DOHH2 (cell line): ENCODE results near the gene DISC1.
"Not testable (repeated sequence)": the region's sequence is repeated elsewhere in the genome, so short reads cannot be mapped to it uniquely, and the experiment has no call there.

ENCODE experiments used
- H3F3A ChIP-seq: fragments of 200-600 bp; sonication (generic), shearing (Covaris generic); 2 replicates; pipeline ENCODE4 v1.6.0; 2016; ENCODE audit warnings: antibody characterized with exemption, mild to moderate bottlenecking; ENCODE audit not compliant: control insufficient read depth, insufficient read depth
- H3K27ac ChIP-seq: fragments of 200-600 bp; sonication (generic); 2 replicates; pipeline ENCODE4 v1.5.1; 2014; ENCODE audit warnings: low read depth, mild to moderate bottlenecking, low read length, moderate library complexity
- H3K27me3 ChIP-seq: fragments of 200-600 bp; sonication (generic); 2 replicates; pipeline ENCODE4 v1.6.1; 2014; ENCODE audit warnings: mild to moderate bottlenecking, low read length, mixed read lengths; ENCODE audit not compliant: control insufficient read depth
- H3K36me3 ChIP-seq: fragments of 200-600 bp; sonication (generic); 2 replicates; pipeline ENCODE4 v1.6.1; 2014; ENCODE audit warnings: mild to moderate bottlenecking, low read length, moderate library complexity, mixed read lengths; ENCODE audit not compliant: control insufficient read depth
- H3K4me1 ChIP-seq: fragments of 200-600 bp; sonication (generic); 2 replicates; pipeline ENCODE4 v1.6.1; 2014; ENCODE audit warnings: mild to moderate bottlenecking, low read length, mixed read lengths; ENCODE audit not compliant: control insufficient read depth
- H3K4me2 ChIP-seq: fragments of 200-600 bp; sonication (generic); 2 replicates; pipeline ENCODE4 v1.6.0; 2014; ENCODE audit warnings: mild to moderate bottlenecking, low read length, moderate library complexity
- H3K4me3 ChIP-seq: fragments of 200-600 bp; sonication (generic); 2 replicates; pipeline ENCODE4 v1.5.1; 2014; ENCODE audit warnings: mild to moderate bottlenecking, low read length, mixed read lengths
- H3K79me2 ChIP-seq: fragments of 200-600 bp; sonication (generic); 2 replicates; pipeline ENCODE4 v1.6.1; 2014; ENCODE audit warnings: mild to moderate bottlenecking, low read length, mixed read lengths; ENCODE audit not compliant: control insufficient read depth
- H3K9me2 ChIP-seq: fragments of 200-600 bp; sonication (generic); replicated peaks from 2 replicates; pipeline ENCODE4 v1.6.1; 2014; ENCODE audit warnings: mild to moderate bottlenecking, low read length, mixed read lengths; ENCODE audit not compliant: control insufficient read depth
- H3K9me3 ChIP-seq: fragments of 200-600 bp; sonication (generic); 2 replicates; pipeline ENCODE4 v1.6.1; 2014; ENCODE audit warnings: antibody characterized with exemption, low read length, mixed read lengths; ENCODE audit not compliant: control insufficient read depth, insufficient read depth
- H4K20me1 ChIP-seq: fragments of 200-600 bp; sonication (generic); 2 replicates; pipeline ENCODE4 v1.6.0; 2014; ENCODE audit warnings: low read depth, mild to moderate bottlenecking, antibody characterized with exemption, low read length, moderate library complexity; ENCODE audit not compliant: control insufficient read depth, insufficient read depth
- EZH2phosphoT487 ChIP-seq: fragments of 200-600 bp; sonication (generic); IDR thresholded peaks from 2 replicates; pipeline ENCODE4 v1.6.1; 2017; ENCODE audit warnings: borderline replicate concordance, mild to moderate bottlenecking, antibody characterized with exemption, low read length, moderate library complexity, mixed read lengths
- TF ChIP-seq, protein P1 (sequence below): fragments of 200-600 bp; sonication (generic); IDR thresholded peaks from one replicate; pipeline ENCODE4 v1.5.1; 2014; ENCODE audit warnings: antibody characterized with exemption, mild to moderate bottlenecking, low read depth, low read length; ENCODE audit not compliant: poor library complexity, severe bottlenecking

Gene DISC1

DNA sequence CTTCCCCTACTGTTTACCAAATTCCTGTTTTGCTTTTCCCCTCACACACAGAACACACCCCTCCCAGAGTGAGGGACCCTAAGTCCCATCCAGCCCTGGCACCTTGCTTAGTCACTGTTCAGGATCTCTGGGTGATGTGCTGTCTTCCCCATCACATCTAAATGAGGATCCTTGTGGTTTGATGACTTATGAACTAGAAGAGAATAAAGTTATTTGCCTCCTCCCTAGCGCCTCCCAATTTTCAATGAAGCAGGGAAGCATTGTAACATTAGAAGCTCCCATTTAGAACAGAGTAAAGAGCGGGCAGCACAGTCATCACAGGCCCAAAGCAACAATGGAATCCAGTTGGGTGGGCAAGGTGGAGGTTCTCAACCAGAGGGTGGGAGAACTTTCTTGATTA is 27.0 kb downstream of the DISC1 start:
- no peaks in the 10 kb centered on the region for H3K36me3 ChIP-seq
- no peaks in the 10 kb centered on the region for H3K27me3 ChIP-seq
- H3K4me3 ChIP-seq: no peak overlapping the region
- no peak overlapping the region for H3K4me2 ChIP-seq
- no peaks in the 10 kb centered on the region for H3K9me2 ChIP-seq
- no peaks in the 10 kb centered on the region for H4K20me1 ChIP-seq
- H3K4me1 ChIP-seq: no peaks in the 10 kb centered on the region
- TF ChIP-seq, protein P1, sequence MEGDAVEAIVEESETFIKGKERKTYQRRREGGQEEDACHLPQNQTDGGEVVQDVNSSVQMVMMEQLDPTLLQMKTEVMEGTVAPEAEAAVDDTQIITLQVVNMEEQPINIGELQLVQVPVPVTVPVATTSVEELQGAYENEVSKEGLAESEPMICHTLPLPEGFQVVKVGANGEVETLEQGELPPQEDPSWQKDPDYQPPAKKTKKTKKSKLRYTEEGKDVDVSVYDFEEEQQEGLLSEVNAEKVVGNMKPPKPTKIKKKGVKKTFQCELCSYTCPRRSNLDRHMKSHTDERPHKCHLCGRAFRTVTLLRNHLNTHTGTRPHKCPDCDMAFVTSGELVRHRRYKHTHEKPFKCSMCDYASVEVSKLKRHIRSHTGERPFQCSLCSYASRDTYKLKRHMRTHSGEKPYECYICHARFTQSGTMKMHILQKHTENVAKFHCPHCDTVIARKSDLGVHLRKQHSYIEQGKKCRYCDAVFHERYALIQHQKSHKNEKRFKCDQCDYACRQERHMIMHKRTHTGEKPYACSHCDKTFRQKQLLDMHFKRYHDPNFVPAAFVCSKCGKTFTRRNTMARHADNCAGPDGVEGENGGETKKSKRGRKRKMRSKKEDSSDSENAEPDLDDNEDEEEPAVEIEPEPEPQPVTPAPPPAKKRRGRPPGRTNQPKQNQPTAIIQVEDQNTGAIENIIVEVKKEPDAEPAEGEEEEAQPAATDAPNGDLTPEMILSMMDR: no peak
- no peak for TF ChIP-seq EZH2phosphoT487
- H3K27ac ChIP-seq: no peak overlapping the region
- H3K9me3 ChIP-seq: no peaks in the 10 kb centered on the region
- H3K79me2 ChIP-seq: no peaks in the 10 kb centered on the region
- H3F3A ChIP-seq: no peaks in the 10 kb centered on the region

- H3K36me3 ChIP-seq: no peaks in the 10 kb centered on the region
- no peaks in the 10 kb centered on the region for H3K79me2 ChIP-seq
- H3K9me2 ChIP-seq: no peaks in the 10 kb centered on the region
- no peaks in the 10 kb centered on the region for H3K9me3 ChIP-seq
- H3K4me1 ChIP-seq: no peaks in the 10 kb centered on the region
- H4K20me1 ChIP-seq: no peaks in the 10 kb centered on the region
- no peak overlapping the region for H3K4me2 ChIP-seq
- TF ChIP-seq EZH2phosphoT487: no peak
- TF ChIP-seq, protein P1: no peak
- H3K4me3 ChIP-seq: no peak overlapping the region
- no peaks in the 10 kb centered on the region for H3F3A ChIP-seq
- H3K27me3 ChIP-seq: no peaks in the 10 kb centered on the region
- H3K27ac ChIP-seq: no peak overlapping the region
These were observed 30.2 kb downstream of the DISC1 start for GRCh38 chr1:231656741-231657140.

GRCh38 chr1:231658223-231658622 is 31.6 kb downstream of the DISC1 start:
- H3K79me2 ChIP-seq, H4K20me1 ChIP-seq, H3K4me1 ChIP-seq, H3K9me2 ChIP-seq, H3K36me3 ChIP-seq, H3K4me3 ChIP-seq, H3K4me2 ChIP-seq, H3K9me3 ChIP-seq, H3F3A ChIP-seq, H3K27me3 ChIP-seq, H3K27ac ChIP-seq: not testable (repeated sequence)

- no peaks in the 10 kb centered on the region for H3K36me3 ChIP-seq
- TF ChIP-seq EZH2phosphoT487: no peak
- TF ChIP-seq, protein P1: no peak
- H3K9me2 ChIP-seq: no peaks in the 10 kb centered on the region
- H3F3A ChIP-seq: no peaks in the 10 kb centered on the region
- no peaks in the 10 kb centered on the region for H3K79me2 ChIP-seq
- H4K20me1 ChIP-seq: no peaks in the 10 kb centered on the region
- H3K4me2 ChIP-seq: no peak overlapping the region
- H3K27ac ChIP-seq: no peak overlapping the region
- no peaks in the 10 kb centered on the region for H3K4me1 ChIP-seq
- no peaks in the 10 kb centered on the region for H3K27me3 ChIP-seq
- H3K4me3 ChIP-seq: no peak overlapping the region
- no peaks in the 10 kb centered on the region for H3K9me3 ChIP-seq
These were observed 33.6 kb downstream of the DISC1 start for GRCh38 chr1:231660198-231660597.
